ENCODE measurements around the gene SLC10A1. TPM values are rescaled to one million over a fixed set of nuclear protein-coding genes. Genes with fewer than 3 reads are reported as not detected.

SLC10A1 gene
- total RNA-seq, 1 experiment from 2014 or later, result not detected

DNA sequence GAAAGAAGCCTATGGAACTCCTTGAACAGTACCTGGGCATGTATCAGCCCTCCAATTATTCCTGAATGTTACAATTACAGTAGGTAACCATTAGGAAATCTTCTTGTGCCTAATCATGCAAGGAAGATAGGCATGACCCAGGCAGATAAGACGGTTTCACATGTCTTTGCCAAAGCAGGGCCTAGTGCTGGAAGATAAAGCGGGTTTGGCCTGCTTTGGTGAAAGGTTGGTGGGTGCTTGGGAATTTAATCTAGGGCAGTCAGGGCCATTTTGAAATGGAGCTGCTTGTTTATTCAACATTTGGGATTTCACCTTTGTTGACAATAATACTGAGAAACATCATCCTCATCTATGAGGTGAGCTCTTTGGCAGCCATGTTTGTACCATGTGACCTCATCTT lies 42.6 kb downstream of the SLC10A1 start:
- no peak for TF ChIP-seq JUND (IDR thresholded peaks at IDR 0.05)
- no peak for TF ChIP-seq EZH2phosphoT487 (IDR thresholded peaks at IDR 0.05; ENCODE audit: borderline replicate concordance)
- TF ChIP-seq RAD21 (IDR thresholded peaks at IDR 0.05; ENCODE audit: low read depth), result no peak
- TF ChIP-seq, protein P1, sequence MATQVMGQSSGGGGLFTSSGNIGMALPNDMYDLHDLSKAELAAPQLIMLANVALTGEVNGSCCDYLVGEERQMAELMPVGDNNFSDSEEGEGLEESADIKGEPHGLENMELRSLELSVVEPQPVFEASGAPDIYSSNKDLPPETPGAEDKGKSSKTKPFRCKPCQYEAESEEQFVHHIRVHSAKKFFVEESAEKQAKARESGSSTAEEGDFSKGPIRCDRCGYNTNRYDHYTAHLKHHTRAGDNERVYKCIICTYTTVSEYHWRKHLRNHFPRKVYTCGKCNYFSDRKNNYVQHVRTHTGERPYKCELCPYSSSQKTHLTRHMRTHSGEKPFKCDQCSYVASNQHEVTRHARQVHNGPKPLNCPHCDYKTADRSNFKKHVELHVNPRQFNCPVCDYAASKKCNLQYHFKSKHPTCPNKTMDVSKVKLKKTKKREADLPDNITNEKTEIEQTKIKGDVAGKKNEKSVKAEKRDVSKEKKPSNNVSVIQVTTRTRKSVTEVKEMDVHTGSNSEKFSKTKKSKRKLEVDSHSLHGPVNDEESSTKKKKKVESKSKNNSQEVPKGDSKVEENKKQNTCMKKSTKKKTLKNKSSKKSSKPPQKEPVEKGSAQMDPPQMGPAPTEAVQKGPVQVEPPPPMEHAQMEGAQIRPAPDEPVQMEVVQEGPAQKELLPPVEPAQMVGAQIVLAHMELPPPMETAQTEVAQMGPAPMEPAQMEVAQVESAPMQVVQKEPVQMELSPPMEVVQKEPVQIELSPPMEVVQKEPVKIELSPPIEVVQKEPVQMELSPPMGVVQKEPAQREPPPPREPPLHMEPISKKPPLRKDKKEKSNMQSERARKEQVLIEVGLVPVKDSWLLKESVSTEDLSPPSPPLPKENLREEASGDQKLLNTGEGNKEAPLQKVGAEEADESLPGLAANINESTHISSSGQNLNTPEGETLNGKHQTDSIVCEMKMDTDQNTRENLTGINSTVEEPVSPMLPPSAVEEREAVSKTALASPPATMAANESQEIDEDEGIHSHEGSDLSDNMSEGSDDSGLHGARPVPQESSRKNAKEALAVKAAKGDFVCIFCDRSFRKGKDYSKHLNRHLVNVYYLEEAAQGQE (IDR thresholded peaks at IDR 0.05; ENCODE audit: low read depth), result no peak
- no peak for TF ChIP-seq POLR2AphosphoS5 (IDR thresholded peaks at IDR 0.05; ENCODE audit: low read depth, low read length)
- TF ChIP-seq ZNF274 (IDR thresholded peaks at IDR 0.05; ENCODE audit: low read depth, low read length), result no peak
- TF ChIP-seq ZFX (IDR thresholded peaks at IDR 0.05), result no peak
- TF ChIP-seq CEBPB (IDR thresholded peaks at IDR 0.05; ENCODE audit: low read depth), result no peak
- TF ChIP-seq, protein P2, sequence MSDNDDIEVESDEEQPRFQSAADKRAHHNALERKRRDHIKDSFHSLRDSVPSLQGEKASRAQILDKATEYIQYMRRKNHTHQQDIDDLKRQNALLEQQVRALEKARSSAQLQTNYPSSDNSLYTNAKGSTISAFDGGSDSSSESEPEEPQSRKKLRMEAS (IDR thresholded peaks at IDR 0.05), result no peak
- TF ChIP-seq SIN3A (IDR thresholded peaks at IDR 0.05; ENCODE audit: low read depth), result no peak
- TF ChIP-seq, protein P3, sequence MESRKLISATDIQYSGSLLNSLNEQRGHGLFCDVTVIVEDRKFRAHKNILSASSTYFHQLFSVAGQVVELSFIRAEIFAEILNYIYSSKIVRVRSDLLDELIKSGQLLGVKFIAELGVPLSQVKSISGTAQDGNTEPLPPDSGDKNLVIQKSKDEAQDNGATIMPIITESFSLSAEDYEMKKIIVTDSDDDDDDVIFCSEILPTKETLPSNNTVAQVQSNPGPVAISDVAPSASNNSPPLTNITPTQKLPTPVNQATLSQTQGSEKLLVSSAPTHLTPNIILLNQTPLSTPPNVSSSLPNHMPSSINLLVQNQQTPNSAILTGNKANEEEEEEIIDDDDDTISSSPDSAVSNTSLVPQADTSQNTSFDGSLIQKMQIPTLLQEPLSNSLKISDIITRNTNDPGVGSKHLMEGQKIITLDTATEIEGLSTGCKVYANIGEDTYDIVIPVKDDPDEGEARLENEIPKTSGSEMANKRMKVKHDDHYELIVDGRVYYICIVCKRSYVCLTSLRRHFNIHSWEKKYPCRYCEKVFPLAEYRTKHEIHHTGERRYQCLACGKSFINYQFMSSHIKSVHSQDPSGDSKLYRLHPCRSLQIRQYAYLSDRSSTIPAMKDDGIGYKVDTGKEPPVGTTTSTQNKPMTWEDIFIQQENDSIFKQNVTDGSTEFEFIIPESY (IDR thresholded peaks at IDR 0.05; ENCODE audit: extremely low read depth, insufficient replicate concordance, low read length), result no peak
- TF ChIP-seq EZH2 (IDR thresholded peaks at IDR 0.05), result no peak
- no peak for TF ChIP-seq ELF1 (IDR thresholded peaks at IDR 0.05; ENCODE audit: borderline replicate concordance, low read depth)
- no peak for TF ChIP-seq EGR1 (IDR thresholded peaks at IDR 0.05; ENCODE audit: low read depth)
- no peak overlapping the region for H3K27ac ChIP-seq (ENCODE audit: low read depth, low read length)
- DNase-seq (ENCODE audit: low read depth, low spot score), result no peak
- H3K27me3 ChIP-seq (ENCODE audit: insufficient read depth, low read length), result no peaks in the 10 kb centered on the region
- ChIA-PET RAD21 (ENCODE audit: low non-redundant PET in 1 of 2, low total read pairs in 2 of 2, uncharacterized antibody in 2 of 2, unreplicated experiment in 2 of 2) (no interaction called here), POLR2A (interaction anchor here (1.4 kb wide), 1 partner anchor 12 kb away, joined by 4 read pairs; the partner anchor contains the start of gene SRSF5), CTCF (no interaction called here)
- no peaks in the 10 kb centered on the region for H3K36me3 ChIP-seq (ENCODE audit: control insufficient read depth in 1 of 2, insufficient read depth in 2 of 2, low read length in 2 of 2)
- H3K9me3 ChIP-seq (ENCODE audit: control insufficient read depth in 1 of 2, insufficient read depth in 1 of 2, low read depth in 1 of 2, low read length in 2 of 2), result no peaks in the 10 kb centered on the region
- no TSS peak for BruUV-seq (replicated peaks)
- H3K79me2 ChIP-seq (ENCODE audit: insufficient read depth, low read length), result no peaks in the 10 kb centered on the region
- no peaks in the 10 kb centered on the region for H3K9me2 ChIP-seq (ENCODE audit: insufficient read depth)
- H3K4me1 ChIP-seq (ENCODE audit: control insufficient read depth in 1 of 2, insufficient read depth in 2 of 2, low read length in 2 of 2), result no peaks in the 10 kb centered on the region
- no peak for ATAC-seq
- H2AFZ ChIP-seq (ENCODE audit: low read depth, low read length, poor library complexity, severe bottlenecking), result no peak overlapping the region
- no peak overlapping the region for H3K4me2 ChIP-seq (ENCODE audit: low read length)
- no peaks in the 10 kb centered on the region for H4K20me1 ChIP-seq (ENCODE audit: insufficient read depth)
- no peak overlapping the region for H3K4me3 ChIP-seq (replicated peaks in 1 of 2; ENCODE audit: low read depth in 1 of 2, low read length in 2 of 2)
- no peak overlapping the region for H3K9ac ChIP-seq (ENCODE audit: low read length)
- intact Hi-C loops (cut with micrococcal nuclease), result no loop called here

Data from HCT116 (cell line).